H1 (cell line): ENCODE results near the gene LRP5.

Experiments
- CBX5 ChIP-seq: fragments of 300-800, 300-1000 bp; sonication (generic); IDR thresholded peaks from 2 replicates; pipeline ENCODE4 v1.7.1; 2016; ENCODE audit warnings: antibody characterized with exemption, low read length, low read depth
- CTCF ChIP-seq, 3 experiments: IDR thresholded peaks; 1 replicate in 2 of 3; 2 replicates in 1 of 3; pipeline versions ENCODE4 v1.5.1 to v1.6.1; 2011; ENCODE audit warnings: low read length in 3 of 3, mild to moderate bottlenecking in 3 of 3, inconsistent platforms in 2 of 3, low read depth in 1 of 3, moderate library complexity in 1 of 3; ENCODE audit not compliant: insufficient read depth in 1 of 3; ENCODE audit errors: control extremely low read depth in 1 of 3
- EP300 ChIP-seq, 2 experiments: IDR thresholded peaks; 1 replicate in 1 of 2; 2 replicates in 1 of 2; pipeline ENCODE4 v1.6.1; 2011 to 2012; ENCODE audit warnings: low read depth in 2 of 2, low read length in 2 of 2, mild to moderate bottlenecking in 2 of 2, borderline replicate concordance in 1 of 2, inconsistent platforms in 1 of 2, moderate library complexity in 1 of 2
- JUN ChIP-seq: IDR thresholded peaks from 2 replicates; pipeline ENCODE4 v1.6.1; 2011; ENCODE audit warnings: low read depth, mild to moderate bottlenecking, improper control_type of control experiment, low read length
- PHF8 ChIP-seq: fragments of 200-600 bp; sonication (generic); conservative IDR thresholded peaks from 2 replicates; pipeline ENCODE4 v1.7.1; 2012; ENCODE audit warnings: low read depth, mild to moderate bottlenecking, inconsistent platforms, low read length, moderate library complexity
- POLR2A ChIP-seq, 2 experiments: IDR thresholded peaks; 1 replicate in 1 of 2; 2 replicates in 1 of 2; pipeline ENCODE4 v1.6.1; 2011; ENCODE audit warnings: low read depth in 2 of 2, low read length in 2 of 2, mild to moderate bottlenecking in 2 of 2; ENCODE audit errors: control extremely low read depth in 1 of 2
- TAF1 ChIP-seq: IDR thresholded peaks from 2 replicates; pipeline ENCODE4 v1.6.1; 2011; ENCODE audit warnings: mild to moderate bottlenecking, low read depth, low read length
- YY1 ChIP-seq: IDR thresholded peaks from 2 replicates; pipeline ENCODE4 v1.6.1; 2011; ENCODE audit warnings: low read depth, mild to moderate bottlenecking, low read length
- ZNF274 ChIP-seq: IDR thresholded peaks from 2 replicates; pipeline ENCODE4 v1.7.0; 2012; ENCODE audit warnings: low read length, borderline replicate concordance; ENCODE audit errors: extremely low read depth

- TF ChIP-seq JUN = no peak
- TF ChIP-seq ZNF274 = no peak
- TF ChIP-seq EP300 (IDR thresholded peaks at IDR 0.05; ENCODE audit: borderline replicate concordance in 1 of 2, low read depth in 2 of 2, low read length in 2 of 2) = no peak
- TF ChIP-seq YY1 = no peak
- TF ChIP-seq CTCF (IDR thresholded peaks at IDR 0.05; ENCODE audit: control extremely low read depth in 1 of 3, insufficient read depth in 1 of 3, low read depth in 1 of 3, low read length in 3 of 3) = no peak
- TF ChIP-seq CBX5 = no peak
- no peak for TF ChIP-seq POLR2A (IDR thresholded peaks at IDR 0.05; ENCODE audit: control extremely low read depth in 1 of 2, low read depth in 2 of 2, low read length in 2 of 2)
- no peak for TF ChIP-seq TAF1
- TF ChIP-seq PHF8 = no peak
Measured at GRCh38 chr11:68440224-68440623, 127.8 kb downstream of the LRP5 start.
